KMS-11 (cell line): ENCODE data around the gene SPATS2.

ENCODE experiments used
- H2AFZ ChIP-seq: fragments of 200-600 bp; sonication (generic); 2 replicates; pipeline ENCODE4 v1.6.1; 2016; ENCODE audit warnings: antibody characterized with exemption, mixed run types, low read depth
- H3K27ac ChIP-seq: fragments of 200-600 bp; sonication (generic); 2 replicates; pipeline ENCODE4 v1.6.1; 2016; ENCODE audit warnings: mild to moderate bottlenecking, mixed run types
- H3K27me3 ChIP-seq: fragments of 200-600 bp; sonication (generic); 2 replicates; pipeline ENCODE4 v1.6.1; 2017; ENCODE audit warnings: mild to moderate bottlenecking, low read depth, mixed run types, moderate library complexity; ENCODE audit not compliant: insufficient read depth
- H3K36me3 ChIP-seq: fragments of 200-600 bp; sonication (generic); 2 replicates; pipeline ENCODE4 v1.6.1; 2017; ENCODE audit warnings: mild to moderate bottlenecking, mixed run types; ENCODE audit not compliant: insufficient read depth
- H3K4me1 ChIP-seq: fragments of 200-600 bp; sonication (generic); 2 replicates; pipeline ENCODE4 v1.6.1; 2016; ENCODE audit warnings: mild to moderate bottlenecking, low read depth, mixed run types; ENCODE audit not compliant: poor library complexity, severe bottlenecking
- H3K4me2 ChIP-seq: fragments of 200-600 bp; sonication (generic); 2 replicates; pipeline ENCODE4 v1.7.0; 2016; ENCODE audit warnings: mild to moderate bottlenecking, mixed run types
- H3K4me3 ChIP-seq: fragments of 200-600 bp; sonication (generic); IDR thresholded peaks from 2 replicates; pipeline ENCODE4 v1.6.1; 2017; ENCODE audit warnings: low read depth, low read length, mixed read lengths; ENCODE audit not compliant: insufficient read depth
- H3K79me2 ChIP-seq: fragments of 200-600 bp; sonication (generic); 2 replicates; pipeline ENCODE4 v1.6.1; 2016; ENCODE audit warnings: low read depth, mixed run types; ENCODE audit not compliant: insufficient read depth
- H3K9ac ChIP-seq: fragments of 200-600 bp; sonication (generic); 2 replicates; pipeline ENCODE4 v1.6.1; 2016; ENCODE audit warnings: mild to moderate bottlenecking, mixed run types
- H4K20me1 ChIP-seq: fragments of 200-600 bp; sonication (generic); 2 replicates; pipeline ENCODE4 v1.6.1; 2016; ENCODE audit warnings: mild to moderate bottlenecking, mixed run types; ENCODE audit not compliant: insufficient read depth
- TF ChIP-seq, protein P1 (sequence below): fragments of 200-600 bp; sonication (generic); conservative IDR thresholded peaks from 2 replicates; pipeline ENCODE4 v1.6.1; 2017; ENCODE audit warnings: low read depth, mild to moderate bottlenecking, antibody characterized with exemption, low read length, moderate library complexity, mixed read lengths

The SPATS2 gene

DNA sequence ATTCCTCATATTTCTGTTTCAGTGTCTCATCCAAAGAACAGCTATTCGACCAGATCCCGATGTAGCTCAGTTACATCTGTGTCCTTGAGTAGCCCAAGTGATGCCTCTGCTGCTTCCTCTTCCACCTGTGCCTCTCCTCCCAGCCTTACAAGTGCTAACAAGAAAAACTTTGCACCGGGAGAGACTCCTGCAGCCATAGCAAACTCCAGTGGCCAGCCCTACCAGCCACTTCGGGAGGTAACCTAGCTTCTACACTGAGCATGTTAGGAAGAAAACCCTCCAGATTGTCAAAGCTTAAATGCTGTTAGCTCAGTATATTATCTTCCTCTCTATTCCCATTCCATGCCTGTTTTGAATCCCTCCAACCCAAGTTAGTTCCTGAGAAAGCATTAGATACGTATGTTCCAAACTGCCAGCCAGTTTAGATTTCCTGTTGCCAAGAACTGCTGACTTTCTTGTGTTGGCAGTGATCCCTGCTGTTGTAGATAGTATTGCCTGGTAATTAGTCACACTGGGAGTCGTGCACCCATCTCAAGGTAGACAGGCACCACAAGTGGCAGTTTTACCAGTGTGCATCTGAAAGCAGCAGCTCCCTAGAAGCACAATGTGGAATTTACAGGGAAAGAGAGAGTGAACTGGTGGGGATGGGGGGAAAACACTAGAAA lies 157.5 kb downstream of the SPATS2 start:
- H3K27me3 ChIP-seq: no peaks in the 10 kb centered on the region
- H3K4me3 ChIP-seq: no peak overlapping the region
- no peak overlapping the region for H3K4me2 ChIP-seq
- no peaks in the 10 kb centered on the region for H3K4me1 ChIP-seq
- TF ChIP-seq, protein P1, sequence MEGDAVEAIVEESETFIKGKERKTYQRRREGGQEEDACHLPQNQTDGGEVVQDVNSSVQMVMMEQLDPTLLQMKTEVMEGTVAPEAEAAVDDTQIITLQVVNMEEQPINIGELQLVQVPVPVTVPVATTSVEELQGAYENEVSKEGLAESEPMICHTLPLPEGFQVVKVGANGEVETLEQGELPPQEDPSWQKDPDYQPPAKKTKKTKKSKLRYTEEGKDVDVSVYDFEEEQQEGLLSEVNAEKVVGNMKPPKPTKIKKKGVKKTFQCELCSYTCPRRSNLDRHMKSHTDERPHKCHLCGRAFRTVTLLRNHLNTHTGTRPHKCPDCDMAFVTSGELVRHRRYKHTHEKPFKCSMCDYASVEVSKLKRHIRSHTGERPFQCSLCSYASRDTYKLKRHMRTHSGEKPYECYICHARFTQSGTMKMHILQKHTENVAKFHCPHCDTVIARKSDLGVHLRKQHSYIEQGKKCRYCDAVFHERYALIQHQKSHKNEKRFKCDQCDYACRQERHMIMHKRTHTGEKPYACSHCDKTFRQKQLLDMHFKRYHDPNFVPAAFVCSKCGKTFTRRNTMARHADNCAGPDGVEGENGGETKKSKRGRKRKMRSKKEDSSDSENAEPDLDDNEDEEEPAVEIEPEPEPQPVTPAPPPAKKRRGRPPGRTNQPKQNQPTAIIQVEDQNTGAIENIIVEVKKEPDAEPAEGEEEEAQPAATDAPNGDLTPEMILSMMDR: no peak
- no peak overlapping the region for H3K27ac ChIP-seq
- H2AFZ ChIP-seq: no peak overlapping the region
- H4K20me1 ChIP-seq: no peaks in the 10 kb centered on the region
- H3K9ac ChIP-seq: no peak overlapping the region
- H3K79me2 ChIP-seq: no peaks in the 10 kb centered on the region
- no peaks in the 10 kb centered on the region; the same call in 1 of the 2 replicates for H3K36me3 ChIP-seq

GRCh38 chr12:49525942-49526341 lies 158.7 kb downstream of the SPATS2 start:
- Histone ChIP-seq H4K20me1 (no peaks in the 10 kb centered on the region), H2AFZ (no peak overlapping the region), H3K4me2 (no peak overlapping the region), H3K36me3 (no peaks in the 10 kb centered on the region; the same call in 1 of the 2 replicates), H3K27me3 (no peaks in the 10 kb centered on the region), H3K9ac (no peak overlapping the region), H3K4me1 (no peaks in the 10 kb centered on the region), H3K27ac (no peak overlapping the region), H3K4me3 (no peak overlapping the region), H3K79me2 (no peaks in the 10 kb centered on the region)
- TF ChIP-seq, protein P1: no peak

GRCh38 chr12:49527361-49528130 lies 160.3 kb downstream of the SPATS2 start:
- H3K4me2 ChIP-seq: no peak overlapping the region
- H4K20me1 ChIP-seq: no peaks in the 10 kb centered on the region
- TF ChIP-seq, protein P1: no peak
- no peaks in the 10 kb centered on the region; the same call in 1 of the 2 replicates for H3K36me3 ChIP-seq
- no peak overlapping the region for H3K9ac ChIP-seq
- H3K79me2 ChIP-seq: no peaks in the 10 kb centered on the region
- H3K4me3 ChIP-seq: no peak overlapping the region
- no peak overlapping the region for H3K27ac ChIP-seq
- no peak overlapping the region for H2AFZ ChIP-seq
- H3K27me3 ChIP-seq: no peaks in the 10 kb centered on the region
- H3K4me1 ChIP-seq: no peaks in the 10 kb centered on the region

GRCh38 chr12:49529414-49529813 lies 162.2 kb downstream of the SPATS2 start:
- H3K27me3 ChIP-seq: no peaks in the 10 kb centered on the region
- no peak overlapping the region for H3K9ac ChIP-seq
- no peak overlapping the region for H3K27ac ChIP-seq
- no peaks in the 10 kb centered on the region for H4K20me1 ChIP-seq
- no peaks in the 10 kb centered on the region for H3K79me2 ChIP-seq
- H3K4me1 ChIP-seq: no peaks in the 10 kb centered on the region
- TF ChIP-seq, protein P1: no peak
- H2AFZ ChIP-seq: no peak overlapping the region
- H3K4me3 ChIP-seq: no peak overlapping the region
- H3K36me3 ChIP-seq: no peaks in the 10 kb centered on the region; the same call in 1 of the 2 replicates
- H3K4me2 ChIP-seq: no peak overlapping the region
